Neural progenitor cell (in vitro differentiated cells): ENCODE results near the gene LGR4. TPM values are rescaled to one million over a fixed set of nuclear protein-coding genes. Genes with fewer than 3 reads are reported as not detected.

Experiments used
- DNase-seq: peaks from one replicate; pipeline ENCODE4 v3.0.0-alpha.2; 2016; ENCODE audit warnings: low spot score
- H2AFZ ChIP-seq: fragments of 200-600 bp; sonication (generic); replicated peaks from 2 replicates; pipeline ENCODE4 v1.6.1; 2016; ENCODE audit warnings: antibody characterized with exemption
- H3F3A ChIP-seq: fragments of 200-600 bp; sonication (generic); 2 replicates; pipeline ENCODE4 v1.6.1; 2016; ENCODE audit warnings: antibody characterized with exemption, low read depth
- H3K27ac ChIP-seq: fragments of 200-600 bp; sonication (generic); 2 replicates; pipeline ENCODE4 v1.5.1; 2016; ENCODE audit warnings: mild to moderate bottlenecking
- H3K27me3 ChIP-seq: fragments of 200-600 bp; sonication (generic); 2 replicates; pipeline ENCODE4 v1.6.1; 2016; ENCODE audit warnings: mild to moderate bottlenecking, moderate library complexity
- H3K36me3 ChIP-seq: fragments of 200-600 bp; sonication (generic); 2 replicates; pipeline ENCODE4 v1.5.1; 2016
- H3K4me1 ChIP-seq: fragments of 200-600 bp; sonication (generic); 2 replicates; pipeline ENCODE4 v1.6.1; 2016; ENCODE audit warnings: mixed run types
- H3K4me2 ChIP-seq: fragments of 200-600 bp; sonication (generic); 2 replicates; pipeline ENCODE4 v1.6.1; 2016
- H3K4me3 ChIP-seq: fragments of 200-600 bp; sonication (generic); 2 replicates; pipeline ENCODE4 v1.5.1; 2016
- H3K79me2 ChIP-seq: fragments of 200-600 bp; sonication (generic); 2 replicates; pipeline ENCODE4 v1.6.1; 2016; ENCODE audit warnings: low read depth
- H3K9ac ChIP-seq: fragments of 200-600 bp; sonication (generic); 2 replicates; pipeline ENCODE4 v1.6.1; 2016
- H3K9me3 ChIP-seq: fragments of 200-600 bp; sonication (generic); 2 replicates; pipeline ENCODE4 v1.5.1; 2016; ENCODE audit warnings: low read depth
- H4K20me1 ChIP-seq: fragments of 200-600 bp; sonication (generic); 2 replicates; pipeline ENCODE4 v1.6.1; 2016; ENCODE audit warnings: low read depth
- H3K27ac Mint-ChIP-seq: 3 replicates; pipeline ENCODE4 v1.8.0; 2021; ENCODE audit warnings: mixed read lengths
- H3K27me3 Mint-ChIP-seq: 2 replicates; pipeline ENCODE4 v1.8.0; 2022; ENCODE audit warnings: low read depth, mild to moderate bottlenecking, inconsistent platforms, moderate library complexity, mixed read lengths; ENCODE audit not compliant: insufficient read depth
- H3K36me3 Mint-ChIP-seq: 3 replicates; pipeline ENCODE4 v1.8.0; 2021; ENCODE audit warnings: mixed read lengths
- H3K4me1 Mint-ChIP-seq: 3 replicates; pipeline ENCODE4 v1.8.0; 2021; ENCODE audit warnings: mixed read lengths
- H3K4me3 Mint-ChIP-seq: 3 replicates; pipeline ENCODE4 v1.8.0; 2021; ENCODE audit warnings: mild to moderate bottlenecking, moderate library complexity, mixed read lengths
- H3K9me3 Mint-ChIP-seq: 3 replicates; pipeline ENCODE4 v1.8.0; 2020; ENCODE audit warnings: mixed read lengths
- EZH2 ChIP-seq: fragments of 200-600 bp; sonication (generic); IDR thresholded peaks from 2 replicates; pipeline ENCODE4 v1.6.1; 2017; ENCODE audit warnings: antibody characterized with exemption, mild to moderate bottlenecking, moderate library complexity
- EZH2phosphoT487 ChIP-seq: fragments of 200-600 bp; sonication (generic); IDR thresholded peaks from 2 replicates; pipeline ENCODE4 v1.6.1; 2017; ENCODE audit warnings: antibody characterized with exemption
- total RNA-seq: library from RNA; depleted of rRNA; stranded (reverse); fragments of >200 nt; gene quantifications from 2 replicates; pipeline ENCODE4 v1.2.3, GENCODE V29; 2015; ENCODE audit warnings: low replicate concordance
- TF ChIP-seq, protein P1 (sequence below): fragments of 200-600 bp; sonication (generic); IDR thresholded peaks from 2 replicates; pipeline ENCODE4 v1.5.1; 2017; ENCODE audit warnings: antibody characterized with exemption, mild to moderate bottlenecking

Gene LGR4
- total RNA-seq, 1 donor from 2014 or later, result 274 TPM

DNA sequence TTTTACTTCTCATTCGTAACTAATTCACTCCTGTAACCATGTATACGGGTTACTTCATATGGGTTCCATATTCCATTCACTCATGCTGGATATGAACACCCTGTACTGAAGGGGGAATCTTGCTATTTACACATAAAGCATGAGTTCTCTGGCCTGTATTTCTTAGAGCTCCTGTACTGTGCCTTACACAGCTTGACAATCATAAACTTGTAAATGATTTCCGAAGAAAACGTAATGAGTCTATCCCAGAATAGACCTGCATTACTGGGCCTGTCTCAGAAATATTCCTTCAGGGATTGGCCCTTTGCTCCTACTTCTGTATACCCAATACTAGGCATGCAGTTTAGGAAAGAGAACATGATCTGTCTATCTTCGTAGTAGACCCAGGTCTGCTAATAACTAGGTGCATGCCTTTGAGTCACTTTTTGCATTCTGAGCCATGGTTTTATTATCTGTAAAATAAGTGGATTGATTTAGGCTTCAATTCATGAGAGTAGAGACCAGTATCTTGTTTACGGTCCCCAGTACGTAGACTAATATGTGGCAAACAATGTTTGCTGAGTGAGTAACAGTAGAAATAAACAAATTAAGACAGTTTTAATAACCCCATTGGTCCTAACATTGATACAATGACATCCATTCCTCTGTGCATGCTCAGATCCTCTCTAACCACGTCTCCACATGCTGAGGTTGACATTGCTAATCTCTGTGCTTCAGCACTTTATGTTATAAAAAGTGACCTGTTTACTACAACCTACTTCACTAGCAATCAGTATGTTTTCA, 110.8 kb downstream of the LGR4 start:
- Histone ChIP-seq H3K4me1 (peaks cover 24% of the 10 kb centered on the region), H3K36me3 (peaks cover 8% of the 10 kb centered on the region), H3K79me2 (peaks cover 29% of the 10 kb centered on the region), H2AFZ (no peak overlapping the region), H3K4me2 (peak overlapping the region; percentile 84), H3K9me3 (no peaks in the 10 kb centered on the region), H3F3A (peaks cover 50% of the 10 kb centered on the region), H3K4me3 (peak overlapping the region; percentile 62), H3K9ac (no peak overlapping the region), H4K20me1 (peaks cover 13% of the 10 kb centered on the region), H3K27ac (no peak overlapping the region), H3K27me3 (no peaks in the 10 kb centered on the region)
- H3K27ac Mint-ChIP-seq, result peak overlapping the region; percentile 88
- H3K4me3 Mint-ChIP-seq, result peak overlapping the region; percentile 98
- peaks cover 11% of the 10 kb centered on the region for H3K36me3 Mint-ChIP-seq
- H3K9me3 Mint-ChIP-seq, result no peaks in the 10 kb centered on the region
- no peak for DNase-seq
- peaks cover 44% of the 10 kb centered on the region for H3K4me1 Mint-ChIP-seq
- peaks cover 2% of the 10 kb centered on the region for H3K27me3 Mint-ChIP-seq
- TF ChIP-seq EZH2, result no peak
- TF ChIP-seq EZH2phosphoT487, result no peak
- TF ChIP-seq, protein P1, sequence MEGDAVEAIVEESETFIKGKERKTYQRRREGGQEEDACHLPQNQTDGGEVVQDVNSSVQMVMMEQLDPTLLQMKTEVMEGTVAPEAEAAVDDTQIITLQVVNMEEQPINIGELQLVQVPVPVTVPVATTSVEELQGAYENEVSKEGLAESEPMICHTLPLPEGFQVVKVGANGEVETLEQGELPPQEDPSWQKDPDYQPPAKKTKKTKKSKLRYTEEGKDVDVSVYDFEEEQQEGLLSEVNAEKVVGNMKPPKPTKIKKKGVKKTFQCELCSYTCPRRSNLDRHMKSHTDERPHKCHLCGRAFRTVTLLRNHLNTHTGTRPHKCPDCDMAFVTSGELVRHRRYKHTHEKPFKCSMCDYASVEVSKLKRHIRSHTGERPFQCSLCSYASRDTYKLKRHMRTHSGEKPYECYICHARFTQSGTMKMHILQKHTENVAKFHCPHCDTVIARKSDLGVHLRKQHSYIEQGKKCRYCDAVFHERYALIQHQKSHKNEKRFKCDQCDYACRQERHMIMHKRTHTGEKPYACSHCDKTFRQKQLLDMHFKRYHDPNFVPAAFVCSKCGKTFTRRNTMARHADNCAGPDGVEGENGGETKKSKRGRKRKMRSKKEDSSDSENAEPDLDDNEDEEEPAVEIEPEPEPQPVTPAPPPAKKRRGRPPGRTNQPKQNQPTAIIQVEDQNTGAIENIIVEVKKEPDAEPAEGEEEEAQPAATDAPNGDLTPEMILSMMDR, result no peak

DNA sequence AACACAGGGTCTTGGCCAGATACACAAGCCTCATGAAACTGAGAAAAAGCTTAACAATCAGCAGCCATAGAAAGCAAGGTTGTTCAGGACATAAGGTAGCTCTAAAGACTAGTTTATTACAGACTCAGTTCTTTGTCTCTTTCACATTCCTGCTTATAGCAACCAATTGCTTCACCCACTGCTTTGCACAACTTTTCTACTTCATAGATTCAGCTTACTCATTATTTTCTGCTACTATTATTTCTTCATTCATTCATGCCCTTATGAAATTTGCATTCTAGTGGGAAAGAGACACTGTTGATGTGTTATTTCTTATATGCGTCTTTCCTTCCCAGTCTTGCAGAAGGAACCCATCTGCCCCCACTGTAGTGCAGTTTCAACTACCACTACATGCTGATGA, 114.3 kb downstream of the LGR4 start:
- H3K9ac ChIP-seq, result no peak overlapping the region
- no peak overlapping the region for H3K27ac ChIP-seq
- no peaks in the 10 kb centered on the region for H3K9me3 ChIP-seq
- Mint-ChIP-seq H3K27me3 (peaks cover 2% of the 10 kb centered on the region), H3K27ac (no peak overlapping the region), H3K36me3 (peaks cover 13% of the 10 kb centered on the region), H3K4me1 (peaks cover 37% of the 10 kb centered on the region), H3K4me3 (no peak overlapping the region), H3K9me3 (no peaks in the 10 kb centered on the region)
- H3K4me3 ChIP-seq, result no peak overlapping the region
- H3K27me3 ChIP-seq, result no peaks in the 10 kb centered on the region
- H2AFZ ChIP-seq, result no peak overlapping the region
- peaks cover 20% of the 10 kb centered on the region for H3K4me1 ChIP-seq
- no peak for DNase-seq
- H3K79me2 ChIP-seq, result peaks cover 30% of the 10 kb centered on the region
- H3K4me2 ChIP-seq, result no peak overlapping the region
- H4K20me1 ChIP-seq, result no peaks in the 10 kb centered on the region
- TF ChIP-seq, protein P1, result no peak
- TF ChIP-seq EZH2 (no peak), EZH2phosphoT487 (no peak)
- H3K36me3 ChIP-seq, result no peaks in the 10 kb centered on the region
- peaks cover 20% of the 10 kb centered on the region for H3F3A ChIP-seq

DNA sequence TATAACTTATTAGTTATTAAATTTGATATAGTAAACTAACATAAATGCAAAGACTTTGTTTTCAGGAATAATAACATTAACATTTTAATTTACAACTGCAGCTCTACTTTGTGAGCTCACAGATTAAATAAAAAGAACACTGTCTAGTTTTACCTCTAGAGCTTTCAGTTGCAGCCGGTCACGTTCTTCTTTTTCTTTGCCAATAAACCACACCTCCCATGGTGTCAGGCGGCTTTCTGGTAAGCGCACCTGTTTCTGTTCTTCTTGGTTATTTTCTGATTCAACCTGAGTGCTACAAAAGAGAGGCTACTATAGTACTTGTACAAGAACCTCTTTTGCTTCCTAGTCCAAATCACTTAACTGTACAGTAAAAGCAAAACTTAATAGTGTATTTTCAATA, 115.3 kb downstream of the LGR4 start:
- no peak overlapping the region for H2AFZ ChIP-seq
- Mint-ChIP-seq H3K27me3 (peaks cover 2% of the 10 kb centered on the region), H3K4me1 (peaks cover 30% of the 10 kb centered on the region), H3K4me3 (no peak overlapping the region), H3K9me3 (no peaks in the 10 kb centered on the region), H3K36me3 (peaks cover 16% of the 10 kb centered on the region), H3K27ac (no peak overlapping the region)
- H3K27me3 ChIP-seq, result no peaks in the 10 kb centered on the region
- no peak overlapping the region for H3K4me2 ChIP-seq
- H3K27ac ChIP-seq, result no peak overlapping the region
- peaks cover 26% of the 10 kb centered on the region for H3K79me2 ChIP-seq
- no peak for DNase-seq
- no peak overlapping the region for H3K4me3 ChIP-seq
- no peaks in the 10 kb centered on the region for H3K36me3 ChIP-seq
- no peaks in the 10 kb centered on the region for H4K20me1 ChIP-seq
- H3F3A ChIP-seq, result peaks cover 19% of the 10 kb centered on the region
- TF ChIP-seq EZH2phosphoT487 (no peak), EZH2 (no peak)
- TF ChIP-seq, protein P1, result no peak
- no peak overlapping the region for H3K9ac ChIP-seq
- no peaks in the 10 kb centered on the region for H3K9me3 ChIP-seq
- peaks cover 27% of the 10 kb centered on the region for H3K4me1 ChIP-seq
